ENCODE data around the gene HSH2D.
"Not testable (repeated sequence)": the region's sequence is repeated elsewhere in the genome, so short reads cannot be mapped to it uniquely, and the experiment has no call there.

Gene HSH2D

GRCh38 chr19:16155128-16155527, 11.6 kb downstream of the HSH2D start:
- no peak for DNase-seq (ENCODE audit: low spot score in 2 of 2)
- Mint-ChIP-seq H3K4me3 (peak overlapping the region; percentile 57), H3K36me3 (peaks cover 39% of the 10 kb centered on the region), H3K9me3 (no peaks in the 10 kb centered on the region), H3K27me3 (no peaks in the 10 kb centered on the region), H3K4me1 (peaks cover 27% of the 10 kb centered on the region), H3K27ac (peak overlapping the region; percentile 70)
- no peak for ATAC-seq (ENCODE audit: low read depth)

DNA sequence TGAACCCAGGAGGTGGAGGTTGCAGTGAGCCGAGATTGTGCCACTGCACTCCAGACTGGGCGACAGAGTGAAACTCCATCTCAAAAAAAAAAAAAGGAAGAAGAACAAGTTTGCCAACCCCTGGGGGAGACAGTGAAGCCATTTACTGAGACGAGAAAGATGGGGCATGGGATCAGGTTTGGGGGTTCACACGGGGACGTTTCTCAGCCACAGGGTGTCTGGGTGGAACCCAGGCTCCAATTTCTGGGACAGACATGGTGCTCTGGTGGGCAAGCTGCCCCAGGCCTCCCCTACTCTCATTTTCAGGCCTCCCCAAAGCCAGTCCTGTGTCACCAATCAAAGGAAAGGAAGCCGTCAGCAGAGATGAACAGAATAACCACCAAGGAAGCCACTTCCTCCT, 13.4 kb downstream of the HSH2D start:
- DNase-seq (ENCODE audit: low spot score in 2 of 2) = no peak
- Mint-ChIP-seq H3K4me3 (no peak overlapping the region), H3K9me3 (no peaks in the 10 kb centered on the region), H3K27me3 (no peaks in the 10 kb centered on the region), H3K27ac (peak overlapping the region; percentile 70), H3K4me1 (peaks cover 30% of the 10 kb centered on the region), H3K36me3 (peaks cover 39% of the 10 kb centered on the region)
- ATAC-seq (ENCODE audit: low read depth) = no peak

DNA sequence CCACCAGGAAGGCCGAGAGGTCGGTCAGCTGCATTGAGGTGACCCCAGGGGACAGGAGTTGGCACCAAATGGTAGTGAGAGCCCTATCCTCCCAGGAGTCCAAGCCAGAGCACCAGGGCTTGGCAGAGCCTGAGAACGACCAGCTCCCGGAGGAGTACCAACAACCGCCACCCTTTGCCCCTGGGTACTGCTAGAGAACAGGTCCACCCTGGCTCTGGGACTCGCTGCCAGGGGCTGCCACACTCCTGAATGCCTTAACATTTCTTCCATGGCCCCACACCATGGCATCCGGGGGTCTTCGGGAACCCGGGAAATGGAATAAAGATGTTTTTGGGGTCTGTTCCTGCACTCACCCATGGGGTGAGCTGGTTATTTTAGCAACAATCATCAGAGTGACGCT, 14.1 kb downstream of the HSH2D start:
- Mint-ChIP-seq H3K4me3 (no peak overlapping the region), H3K9me3 (no peaks in the 10 kb centered on the region)

GRCh38 chr19:16159655-16160054, 16.2 kb downstream of the HSH2D start:
- no peak for ATAC-seq (ENCODE audit: low read depth)
- Mint-ChIP-seq H3K4me3 (no peak overlapping the region), H3K4me1 (peaks cover 23% of the 10 kb centered on the region), H3K27me3 (no peaks in the 10 kb centered on the region), H3K27ac (no peak overlapping the region), H3K9me3 (no peaks in the 10 kb centered on the region), H3K36me3 (peaks cover 22% of the 10 kb centered on the region)
- no peak for DNase-seq (ENCODE audit: low spot score in 2 of 2)

More for the DNA sequence above, 14.1 kb downstream of the HSH2D start:
- no peak for DNase-seq (ENCODE audit: low spot score in 2 of 2)
- H3K4me1 Mint-ChIP-seq = peaks cover 30% of the 10 kb centered on the region
- H3K27me3 Mint-ChIP-seq = no peaks in the 10 kb centered on the region
- H3K36me3 Mint-ChIP-seq = peaks cover 36% of the 10 kb centered on the region
- ATAC-seq (ENCODE audit: low read depth) = no peak
- no peak overlapping the region for H3K27ac Mint-ChIP-seq

- DNase-seq (ENCODE audit: low spot score in 2 of 2) (no peak), ATAC-seq (ENCODE audit: low read depth) (peak; percentile 33)
- H3K4me1 Mint-ChIP-seq = peaks cover 15% of the 10 kb centered on the region
- H3K27me3 Mint-ChIP-seq = no peaks in the 10 kb centered on the region
- no peaks in the 10 kb centered on the region for H3K9me3 Mint-ChIP-seq
- H3K36me3 Mint-ChIP-seq = peaks cover 15% of the 10 kb centered on the region
- H3K27ac Mint-ChIP-seq = no peak overlapping the region
- no peak overlapping the region for H3K4me3 Mint-ChIP-seq
Observed at GRCh38 chr19:16160445-16160942, 17.0 kb downstream of the HSH2D start.

GRCh38 chr19:16160943-16161560, 17.6 kb downstream of the HSH2D start:
- no peak overlapping the region for H3K27ac Mint-ChIP-seq
- ATAC-seq (ENCODE audit: low read depth) (no peak), DNase-seq (ENCODE audit: low spot score in 2 of 2) (no peak)
- H3K4me3 Mint-ChIP-seq = no peak overlapping the region
- no peaks in the 10 kb centered on the region for H3K27me3 Mint-ChIP-seq
- H3K36me3 Mint-ChIP-seq = peaks cover 11% of the 10 kb centered on the region
- H3K4me1 Mint-ChIP-seq = peaks cover 11% of the 10 kb centered on the region
- no peaks in the 10 kb centered on the region for H3K9me3 Mint-ChIP-seq

- DNase-seq (ENCODE audit: low spot score in 2 of 2) = no peak
Observed at GRCh38 chr19:16161840-16162239, 18.4 kb downstream of the HSH2D start.

GRCh38 chr19:16164222-16164890, 20.9 kb downstream of the HSH2D start:
- peaks cover 19% of the 10 kb centered on the region for H3K4me1 Mint-ChIP-seq

More at GRCh38 chr19:16161840-16162239, 18.4 kb downstream of the HSH2D start:
- no peak overlapping the region for H3K4me3 Mint-ChIP-seq
- H3K27ac Mint-ChIP-seq = no peak overlapping the region
- H3K9me3 Mint-ChIP-seq = no peaks in the 10 kb centered on the region
- no peak for ATAC-seq (ENCODE audit: low read depth)
- peaks cover 5% of the 10 kb centered on the region for H3K36me3 Mint-ChIP-seq
- H3K4me1 Mint-ChIP-seq = peaks cover 8% of the 10 kb centered on the region
- H3K27me3 Mint-ChIP-seq = no peaks in the 10 kb centered on the region

GRCh38 chr19:16166417-16166816, 22.9 kb downstream of the HSH2D start:
- Mint-ChIP-seq H3K36me3 (no peaks in the 10 kb centered on the region), H3K4me1 (peaks cover 18% of the 10 kb centered on the region), H3K9me3 (no peaks in the 10 kb centered on the region), H3K27me3 (no peaks in the 10 kb centered on the region), H3K27ac (no peak overlapping the region), H3K4me3 (no peak overlapping the region)
- ATAC-seq (ENCODE audit: low read depth) = no peak
- DNase-seq (ENCODE audit: low spot score in 2 of 2) = no peak

More at GRCh38 chr19:16164222-16164890, 20.9 kb downstream of the HSH2D start:
- H3K9me3 Mint-ChIP-seq = no peaks in the 10 kb centered on the region
- H3K27ac Mint-ChIP-seq = no peak overlapping the region
- no peaks in the 10 kb centered on the region for H3K27me3 Mint-ChIP-seq
- DNase-seq (ENCODE audit: low spot score in 2 of 2) (no peak), ATAC-seq (ENCODE audit: low read depth) (no peak)
- no peaks in the 10 kb centered on the region for H3K36me3 Mint-ChIP-seq
- no peak overlapping the region for H3K4me3 Mint-ChIP-seq

- no peak for DNase-seq (ENCODE audit: low spot score in 2 of 2)
- Mint-ChIP-seq H3K27ac (no peak overlapping the region), H3K4me3 (no peak overlapping the region), H3K36me3 (no peaks in the 10 kb centered on the region), H3K4me1 (peaks cover 18% of the 10 kb centered on the region), H3K9me3 (no peaks in the 10 kb centered on the region), H3K27me3 (no peaks in the 10 kb centered on the region)
- ATAC-seq (ENCODE audit: low read depth) = no peak
Observed at GRCh38 chr19:16167055-16167454, 23.6 kb downstream of the HSH2D start.

DNA sequence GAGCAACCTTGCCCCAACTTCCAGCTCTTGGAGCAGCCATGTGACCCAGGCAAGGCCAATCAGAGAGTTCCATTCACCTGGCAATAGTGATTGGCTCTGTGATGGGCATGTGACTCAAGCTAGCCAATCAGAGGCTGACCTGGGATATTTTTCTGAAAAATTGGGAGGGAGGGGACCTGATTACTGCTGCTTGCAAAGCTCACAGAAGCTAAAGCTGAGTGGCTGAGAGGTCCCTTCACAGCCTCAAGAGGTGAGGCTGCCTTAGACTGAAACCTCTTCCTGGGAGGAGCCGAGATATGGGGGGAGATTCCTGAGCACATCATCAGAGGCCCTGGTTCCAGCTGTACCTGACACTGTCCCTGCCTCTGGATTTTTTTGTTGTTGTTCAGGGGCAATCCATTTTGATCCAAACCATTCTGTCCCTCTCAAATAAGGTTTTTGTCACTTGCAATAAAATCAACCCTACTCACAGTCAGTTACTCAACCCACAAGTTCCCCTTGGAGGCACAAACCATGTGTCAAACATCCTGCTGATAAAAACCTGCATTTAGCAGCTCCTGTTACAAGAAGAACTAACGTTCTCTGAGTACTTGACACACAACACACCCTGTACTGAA, 25.1 kb downstream of the HSH2D start:
- H3K36me3 Mint-ChIP-seq = no peaks in the 10 kb centered on the region
- H3K4me1 Mint-ChIP-seq = peaks cover 28% of the 10 kb centered on the region
- no peak overlapping the region for H3K4me3 Mint-ChIP-seq
- H3K27ac Mint-ChIP-seq = peak overlapping the region; percentile 29
- H3K27me3 Mint-ChIP-seq = no peaks in the 10 kb centered on the region
- H3K9me3 Mint-ChIP-seq = no peaks in the 10 kb centered on the region
- no peak for DNase-seq (ENCODE audit: low spot score in 2 of 2)
- peak; percentile 82 for ATAC-seq (ENCODE audit: low read depth)

DNA sequence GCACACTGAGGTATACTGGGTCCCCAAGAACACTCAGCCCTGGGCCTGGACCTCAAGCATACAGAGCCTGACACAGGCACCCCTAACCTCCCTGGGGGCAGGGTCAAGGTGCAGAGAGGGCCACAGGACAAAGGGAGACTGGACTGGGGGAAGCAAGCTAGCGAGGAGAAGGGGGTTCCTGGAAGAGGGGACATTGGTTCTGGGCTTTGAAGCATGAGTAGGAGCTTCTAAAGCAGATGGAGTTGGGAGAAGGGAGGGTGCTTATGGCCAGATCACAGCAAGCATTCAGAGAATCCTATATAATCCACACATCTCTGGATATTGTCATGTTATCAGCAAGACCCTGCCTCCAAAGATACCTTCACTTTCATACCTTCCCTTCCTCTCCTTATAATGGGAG, 26.6 kb downstream of the HSH2D start:
- Mint-ChIP-seq H3K9me3 (no peaks in the 10 kb centered on the region), H3K27ac (no peak overlapping the region), H3K27me3 (no peaks in the 10 kb centered on the region), H3K36me3 (no peaks in the 10 kb centered on the region), H3K4me3 (no peak overlapping the region), H3K4me1 (peaks cover 28% of the 10 kb centered on the region)
- ATAC-seq (ENCODE audit: low read depth) (no peak), DNase-seq (ENCODE audit: low spot score in 2 of 2) (no peak)

DNA sequence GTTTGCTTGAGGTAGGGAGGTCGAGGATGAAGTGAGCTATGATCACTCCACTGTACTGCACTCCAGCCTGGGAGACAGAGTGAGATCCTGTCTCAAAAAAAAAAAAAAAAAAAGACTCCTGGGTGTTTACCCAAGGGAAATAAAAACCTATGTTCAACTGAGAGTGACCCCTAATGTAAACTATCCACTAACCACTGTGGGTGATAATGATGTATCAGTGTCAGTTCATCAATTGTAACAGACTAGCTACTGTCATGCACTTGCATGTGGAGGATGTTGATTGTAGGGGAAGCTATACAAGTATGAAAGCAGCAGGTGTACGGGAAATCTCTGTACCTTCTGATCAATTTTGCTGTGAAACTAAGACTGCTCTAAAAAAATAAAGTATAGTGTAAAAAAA, 32.5 kb downstream of the HSH2D start:
- no peaks in the 10 kb centered on the region for H3K27me3 Mint-ChIP-seq
- no peak overlapping the region for H3K27ac Mint-ChIP-seq
- H3K4me1 Mint-ChIP-seq = peaks cover 21% of the 10 kb centered on the region
- ATAC-seq (ENCODE audit: low read depth) (no peak), DNase-seq (ENCODE audit: low spot score in 2 of 2) (no peak)
- H3K9me3 Mint-ChIP-seq = no peaks in the 10 kb centered on the region
- H3K36me3 Mint-ChIP-seq = no peaks in the 10 kb centered on the region
- no peak overlapping the region for H3K4me3 Mint-ChIP-seq

- Mint-ChIP-seq H3K4me1 (peaks cover 11% of the 10 kb centered on the region), H3K27ac (peak overlapping the region; percentile 13), H3K4me3 (peak overlapping the region; percentile 33)
- H3K9me3 Mint-ChIP-seq; H3K27me3 Mint-ChIP-seq; H3K36me3 Mint-ChIP-seq; DNase-seq (ENCODE audit: low spot score in 2 of 2): not testable (repeated sequence)
- ATAC-seq (ENCODE audit: low read depth) = peak; percentile 52
Observed at GRCh38 chr19:16178866-16179265, 35.4 kb downstream of the HSH2D start.
